CD14-positive monocyte (primary cell): ENCODE results near the gene CCDC92B. TPM values are rescaled to one million over a fixed set of nuclear protein-coding genes. Genes with fewer than 3 reads are reported as not detected.
A peak's percentile ranks its signal among the peaks of the same experiment; 100 is the strongest.

Source experiments
- DNase-seq, 3 donors: peaks; one replicate each; pipeline ENCODE4 v3.0.0-alpha.2; 2011 to 2022
- H2AFZ ChIP-seq: 2 replicates; pipeline ENCODE4 v1.6.0; 2012; ENCODE audit warnings: mild to moderate bottlenecking, low read depth, low read length, inconsistent platforms; ENCODE audit not compliant: insufficient read depth, poor library complexity, severe bottlenecking
- H3K27ac ChIP-seq, 2 donors: 1 replicate in 1 of 2; 2 replicates in 1 of 2; pipeline ENCODE4 v1.5.1; 2012 to 2013; ENCODE audit warnings: low read length in 2 of 2, control low read depth in 1 of 2, inconsistent platforms in 1 of 2, low read depth in 1 of 2, mild to moderate bottlenecking in 1 of 2
- H3K27me3 ChIP-seq, 2 donors: one replicate each; pipeline versions ENCODE4 v1.6.0 to v1.6.1; 2011 to 2013; ENCODE audit warnings: low read length in 2 of 2; ENCODE audit not compliant: control insufficient read depth in 2 of 2, insufficient read depth in 2 of 2
- H3K36me3 ChIP-seq, 2 donors: replicated peaks in 1 of 2; 1 replicate in 1 of 2; 2 replicates in 1 of 2; pipeline versions ENCODE4 v1.5.1 to v1.6.1; 2012 to 2013; ENCODE audit warnings: low read length in 2 of 2, control low read depth in 1 of 2, inconsistent platforms in 1 of 2, mild to moderate bottlenecking in 1 of 2; ENCODE audit not compliant: insufficient read depth in 2 of 2, control insufficient read depth in 1 of 2
- H3K4me1 ChIP-seq, 2 donors: 1 replicate in 1 of 2; 2 replicates in 1 of 2; pipeline versions ENCODE4 v1.5.1 to v1.6.1; 2012 to 2013; ENCODE audit warnings: low read length in 2 of 2, control low read depth in 1 of 2, inconsistent platforms in 1 of 2, mild to moderate bottlenecking in 1 of 2, moderate library complexity in 1 of 2; ENCODE audit not compliant: insufficient read depth in 2 of 2, control insufficient read depth in 1 of 2
- H3K4me2 ChIP-seq: replicated peaks from 2 replicates; pipeline ENCODE3; 2012; ENCODE audit warnings: low read length, moderate library complexity, mild to moderate bottlenecking; ENCODE audit not compliant: poor library complexity, severe bottlenecking; ENCODE audit errors: extremely low read depth
- H3K4me3 ChIP-seq, 3 experiments: fragments of 200-600 bp in 1 of 3; sonication (generic) in 1 of 3; replicated peaks in 1 of 3; 1 replicate in 2 of 3; 2 replicates in 1 of 3; pipeline ENCODE4 v1.5.1; 2011 to 2013; ENCODE audit warnings: low read length in 3 of 3, mild to moderate bottlenecking in 3 of 3, control low read depth in 2 of 3, low read depth in 2 of 3, inconsistent platforms in 1 of 3, moderate library complexity in 1 of 3
- H3K79me2 ChIP-seq: 2 replicates; pipeline ENCODE4 v1.6.0; 2012; ENCODE audit warnings: mild to moderate bottlenecking, control low read depth, inconsistent platforms, low read length, moderate library complexity; ENCODE audit not compliant: insufficient read depth
- H3K9ac ChIP-seq: 2 replicates; pipeline ENCODE4 v1.6.0; 2017; ENCODE audit warnings: low read length, mild to moderate bottlenecking; ENCODE audit not compliant: insufficient read depth, poor library complexity, severe bottlenecking
- H3K9me3 ChIP-seq, 2 donors: replicated peaks in 1 of 2; 1 replicate in 1 of 2; 2 replicates in 1 of 2; pipeline versions ENCODE4 v1.5.1 to v1.6.1; 2012 to 2013; ENCODE audit warnings: low read length in 2 of 2, control low read depth in 1 of 2; ENCODE audit not compliant: control insufficient read depth in 1 of 2, insufficient read depth in 1 of 2
- H4K20me1 ChIP-seq: 2 replicates; pipeline ENCODE4 v1.6.0; 2012; ENCODE audit warnings: mild to moderate bottlenecking, low read length, control low read depth, moderate library complexity; ENCODE audit not compliant: insufficient read depth
- H3K27ac Mint-ChIP-seq, 7 donors: one replicate each; pipeline ENCODE4 v1.8.0; 2020; ENCODE audit warnings: mild to moderate bottlenecking in 7 of 7, mixed read lengths in 7 of 7, moderate library complexity in 6 of 7, inconsistent platforms in 2 of 7
- H3K27me3 Mint-ChIP-seq, 3 donors: one replicate each; pipeline ENCODE4 v1.8.0; 2021 to 2022; ENCODE audit warnings: low read depth in 3 of 3, mild to moderate bottlenecking in 3 of 3, mixed read lengths in 3 of 3, moderate library complexity in 3 of 3, inconsistent platforms in 1 of 3
- H3K36me3 Mint-ChIP-seq, 2 donors: one replicate each; pipeline ENCODE4 v1.8.0; 2020; ENCODE audit warnings: mixed read lengths in 2 of 2, inconsistent platforms in 1 of 2, mild to moderate bottlenecking in 1 of 2
- H3K4me1 Mint-ChIP-seq: one replicate; pipeline ENCODE4 v1.8.0; 2020; ENCODE audit warnings: mild to moderate bottlenecking, mixed read lengths
- H3K4me3 Mint-ChIP-seq, 2 donors: one replicate each; pipeline ENCODE4 v1.8.0; 2020; ENCODE audit warnings: mild to moderate bottlenecking in 2 of 2, mixed read lengths in 2 of 2, moderate library complexity in 1 of 2
- H3K9me3 Mint-ChIP-seq, 7 donors: one replicate each; pipeline ENCODE4 v1.8.0; 2020 to 2022; ENCODE audit warnings: mixed read lengths in 7 of 7, mild to moderate bottlenecking in 6 of 7, moderate library complexity in 6 of 7, inconsistent platforms in 2 of 7
- CTCF ChIP-seq: fragments of 200-600 bp; IDR thresholded peaks from one replicate; pipeline ENCODE4 v1.8.0; 2022; ENCODE audit warnings: antibody characterized with exemption, mild to moderate bottlenecking
- WGBS: methylation state at CpG from one replicate; pipeline ENCODE4 v1.1.5; 2013; ENCODE audit warnings: missing lambda C conversion rate; ENCODE audit not compliant: insufficient coverage; 5-methylcytosine and 5-hydroxymethylcytosine counted together
- intact Hi-C, 2 donors: fragments of 100-400 bp; cut with micrococcal nuclease; formaldehyde crosslinking; loops; one replicate each; pipeline versions ENCODE4 v1.15.0 to v1.15.1; 2023
- polyA plus RNA-seq, 3 donors: library from polyadenylated mRNA; depleted of rRNA in 1 of 3; unstranded in 2 of 3; stranded (reverse) in 1 of 3; fragments of 300-500 nt in 2 of 3; fragments of >200 nt in 1 of 3; fragmentation: Illumina TruSeq in 2 of 3; gene quantifications; 1 replicate in 2 of 3; 2 replicates in 1 of 3; pipeline ENCODE4 v1.2.3, GENCODE V29; 2012 to 2021

The CCDC92B gene
- polyA plus RNA-seq, 3 donors = not detected

- Histone ChIP-seq H3K27ac (no peak overlapping the region), H3K4me2 (no peak overlapping the region), H3K4me1 (no peaks in the 10 kb centered on the region), H3K9ac (no peak overlapping the region), H3K4me3 (no peak overlapping the region), H3K27me3 (peaks cover 25 to 55% of the 10 kb centered on the region in 2 donors), H2AFZ (no peak overlapping the region), H3K36me3 (no peaks in the 10 kb centered on the region), H4K20me1 (no peaks in the 10 kb centered on the region), H3K9me3 (peaks cover 0 to 4% of the 10 kb centered on the region in 2 donors), H3K79me2 (no peaks in the 10 kb centered on the region)
- Mint-ChIP-seq H3K27ac (no peak overlapping the region), H3K27me3 (peaks cover 67 to 80% (median 72%) of the 10 kb centered on the region in 3 donors), H3K36me3 (no peaks in the 10 kb centered on the region), H3K9me3 (peaks cover 0 to 19% (median 5%) of the 10 kb centered on the region in 7 donors), H3K4me3 (no peak overlapping the region), H3K4me1 (peaks cover 2% of the 10 kb centered on the region)
- intact Hi-C loops = no loop called here
- WGBS = no CpG with 5 or more reads among the region's 2 CpGs
- no peak for TF ChIP-seq CTCF
- no peak for DNase-seq
Observed at GRCh38 chr17:2751491-2751890, 2.0 kb upstream of the CCDC92B start.

GRCh38 chr17:2750721-2751120 is 1.3 kb upstream of the CCDC92B start:
- Histone ChIP-seq H3K27ac (no peak overlapping the region), H3K4me3 (no peak overlapping the region), H3K36me3 (no peaks in the 10 kb centered on the region), H3K79me2 (no peaks in the 10 kb centered on the region), H3K4me2 (no peak overlapping the region), H2AFZ (no peak overlapping the region), H3K9me3 (no peaks in the 10 kb centered on the region), H4K20me1 (no peaks in the 10 kb centered on the region), H3K27me3 (peaks cover 18 to 48% of the 10 kb centered on the region in 2 donors), H3K9ac (no peak overlapping the region), H3K4me1 (no peaks in the 10 kb centered on the region)
- Mint-ChIP-seq H3K27me3 (peaks cover 63 to 79% (median 71%) of the 10 kb centered on the region in 3 donors), H3K27ac (no peak overlapping the region), H3K4me3 (peak overlapping the region in 1 of 2 donors; percentile 35), H3K9me3 (peaks cover 0 to 11% (median 3%) of the 10 kb centered on the region in 7 donors), H3K4me1 (peaks cover 2% of the 10 kb centered on the region), H3K36me3 (no peaks in the 10 kb centered on the region)
- DNase-seq = no peak
- TF ChIP-seq CTCF = no peak
- 80% methylated on average over 1 of the region's 2 CpGs for WGBS
- intact Hi-C loops = no loop called here
